ENCODE data around the gene LTB.
"Not testable (repeated sequence)": the region's sequence is repeated elsewhere in the genome, so short reads cannot be mapped to it uniquely, and the experiment has no call there.

Gene LTB

GRCh38 chr6:31607317-31607716, 25.1 kb upstream of the LTB start:
- DNase-seq: no peak

GRCh38 chr6:31597006-31597405, 14.8 kb upstream of the LTB start:
- no peak for DNase-seq

DNA sequence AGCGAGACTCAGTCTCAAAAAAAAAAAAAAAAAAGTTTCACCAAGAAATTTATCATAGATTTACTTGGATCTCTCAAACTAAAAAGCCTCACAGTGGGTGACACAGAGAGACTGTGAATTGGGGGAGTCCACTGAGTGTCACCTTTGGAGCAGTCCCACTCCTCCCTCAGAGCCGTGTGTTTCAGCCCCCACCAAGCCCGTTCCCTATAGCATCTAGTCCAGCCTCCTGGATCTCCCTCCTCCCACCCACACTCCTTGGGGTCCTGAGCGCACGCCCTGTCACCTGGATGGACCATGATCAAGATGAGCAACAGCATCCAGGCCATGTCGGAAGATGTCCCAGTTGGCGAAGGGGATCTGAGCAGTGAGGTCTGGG, 10.2 kb upstream of the LTB start:
- no peak for DNase-seq

DNA sequence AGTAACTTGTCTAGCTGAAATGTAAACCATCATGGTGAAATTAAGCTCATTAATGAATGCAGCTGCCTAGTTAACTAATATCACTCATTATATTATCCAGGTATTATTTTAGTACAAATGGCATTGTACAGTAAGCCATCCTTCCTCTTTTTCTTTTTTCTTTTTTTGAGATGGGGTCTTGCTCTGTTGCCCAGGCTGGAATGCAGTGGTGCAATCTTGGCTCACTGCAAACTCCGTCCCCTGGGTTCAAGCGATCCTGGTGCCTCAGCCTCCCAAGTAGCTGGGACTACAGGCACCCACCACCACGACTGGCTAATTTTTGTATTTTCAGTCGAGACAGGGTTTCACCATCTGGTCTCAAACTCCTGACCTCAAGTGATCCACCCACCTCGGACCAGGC, 8.5 kb upstream of the LTB start:
- DNase-seq: not testable (repeated sequence)

- DNase-seq: no peak
These were observed 6.8 kb upstream of the LTB start for GRCh38 chr6:31588871-31589650.

DNA sequence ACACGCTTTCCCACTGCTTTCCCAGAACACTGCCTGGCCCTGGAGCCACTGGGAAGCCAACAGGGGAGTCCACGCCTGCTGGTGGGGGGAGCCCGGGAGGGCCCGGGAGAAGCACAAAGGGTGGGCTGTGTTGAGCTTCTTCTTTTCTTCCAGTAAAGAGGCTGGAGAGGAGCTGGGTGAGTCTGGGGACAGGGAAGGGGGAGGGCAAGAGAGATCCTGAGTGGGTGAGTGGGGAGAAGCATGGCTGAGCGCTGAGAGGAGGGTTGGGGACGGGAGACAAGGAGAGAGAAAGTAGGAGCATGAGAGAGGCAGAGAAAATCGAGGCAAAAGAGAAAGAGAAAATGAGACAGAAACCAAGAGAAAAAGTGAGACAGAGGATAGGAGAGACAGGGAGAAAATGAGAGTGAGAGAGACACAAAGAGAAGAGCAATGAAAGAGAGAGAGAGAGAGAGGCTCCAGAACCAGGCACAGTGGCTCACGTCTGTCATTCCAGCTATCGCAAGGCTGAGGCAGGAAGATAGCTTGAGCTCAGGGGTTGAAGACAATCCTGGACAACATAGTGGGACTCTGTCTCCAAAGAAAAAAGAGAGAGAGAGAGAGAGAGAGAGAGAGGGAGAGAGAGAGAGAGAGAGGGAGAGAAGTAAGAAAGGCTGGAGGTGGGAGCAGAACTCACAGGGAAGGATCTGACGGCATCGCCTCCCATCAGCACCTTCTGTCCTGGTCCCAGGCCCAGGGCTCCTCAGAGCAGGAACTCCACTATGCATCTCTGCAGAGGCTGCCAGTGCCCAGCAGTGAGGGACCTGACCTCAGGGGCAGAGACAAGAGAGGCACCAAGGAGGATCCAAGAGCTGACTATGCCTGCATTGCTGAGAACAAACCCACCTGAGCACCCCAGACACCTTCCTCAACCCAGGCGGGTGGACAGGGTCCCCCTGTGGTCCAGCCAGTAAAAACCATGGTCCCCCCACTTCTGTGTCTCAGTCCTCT, 5.9 kb upstream of the LTB start:
- no peak for DNase-seq

DNA sequence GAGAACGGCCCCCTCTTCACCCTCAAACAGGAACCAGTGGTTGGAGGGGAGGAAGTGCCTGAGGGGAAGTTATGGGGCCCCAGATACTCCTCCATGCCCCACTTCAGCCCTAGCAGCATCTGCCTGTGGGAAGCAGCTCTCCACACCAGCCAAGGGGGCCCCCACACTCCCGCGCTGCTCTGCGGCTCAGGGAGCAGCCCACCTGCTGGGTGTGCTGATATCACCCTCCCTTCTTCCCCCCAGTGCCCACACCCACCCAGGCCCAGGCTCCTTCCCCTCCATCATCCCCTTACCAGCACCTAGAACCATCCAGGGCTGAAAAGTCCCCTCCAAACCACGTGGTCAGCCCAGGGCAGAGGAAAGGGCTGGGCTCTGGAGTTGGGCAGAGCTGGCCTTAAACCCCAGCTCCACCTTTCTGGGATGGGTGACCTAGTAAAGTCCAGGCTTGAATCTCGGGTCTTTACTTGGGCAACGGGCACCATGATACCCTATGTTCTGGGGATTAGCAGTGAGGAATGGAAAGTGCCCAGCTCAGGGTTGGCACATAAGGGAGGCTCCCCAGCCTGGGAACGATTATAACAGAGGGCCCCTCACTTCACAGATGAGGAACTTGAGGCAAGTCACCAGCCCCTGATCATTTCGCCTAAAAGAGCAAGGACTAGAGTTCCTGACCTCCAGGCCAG, 4.5 kb upstream of the LTB start:
- no peak for DNase-seq

GRCh38 chr6:31586008-31586407, 3.8 kb upstream of the LTB start, which contains the start of gene LST1:
Gene LST1, plus strand, starts transcription at chr6:31586277. Its CDS starts 1,023 bp downstream, at chr6:31587300.
- DNase-seq: no peak

DNA sequence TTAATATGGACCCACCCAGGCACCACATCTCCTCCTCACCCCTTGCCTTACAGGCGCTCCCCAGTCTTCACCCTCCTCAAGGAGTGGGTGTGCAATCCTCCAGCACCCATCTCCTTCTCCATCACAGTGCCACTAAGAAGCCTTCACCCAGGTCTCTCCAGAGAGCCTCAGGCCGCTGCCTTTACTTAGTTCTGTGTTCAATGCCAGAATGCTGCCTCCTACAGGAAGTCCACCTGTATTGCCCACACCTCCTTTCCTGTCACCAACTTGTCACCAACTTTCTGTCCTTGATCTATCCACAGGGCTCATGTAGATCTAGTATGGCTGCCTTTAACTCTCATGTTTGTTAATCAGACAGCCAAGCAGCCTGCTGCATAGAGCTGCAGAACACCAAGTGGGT, 3.3 kb upstream of the LTB start:
- no peak for DNase-seq

GRCh38 chr6:31581434-31582229, 592 bp downstream of the LTB start:
- no peak for DNase-seq

- peak; percentile 93 for DNase-seq
These were observed 1.3 kb downstream of the LTB start for GRCh38 chr6:31580807-31581433.

GRCh38 chr6:31580438-31580740, 1.8 kb downstream of the LTB start:
- DNase-seq: no peak

DNA sequence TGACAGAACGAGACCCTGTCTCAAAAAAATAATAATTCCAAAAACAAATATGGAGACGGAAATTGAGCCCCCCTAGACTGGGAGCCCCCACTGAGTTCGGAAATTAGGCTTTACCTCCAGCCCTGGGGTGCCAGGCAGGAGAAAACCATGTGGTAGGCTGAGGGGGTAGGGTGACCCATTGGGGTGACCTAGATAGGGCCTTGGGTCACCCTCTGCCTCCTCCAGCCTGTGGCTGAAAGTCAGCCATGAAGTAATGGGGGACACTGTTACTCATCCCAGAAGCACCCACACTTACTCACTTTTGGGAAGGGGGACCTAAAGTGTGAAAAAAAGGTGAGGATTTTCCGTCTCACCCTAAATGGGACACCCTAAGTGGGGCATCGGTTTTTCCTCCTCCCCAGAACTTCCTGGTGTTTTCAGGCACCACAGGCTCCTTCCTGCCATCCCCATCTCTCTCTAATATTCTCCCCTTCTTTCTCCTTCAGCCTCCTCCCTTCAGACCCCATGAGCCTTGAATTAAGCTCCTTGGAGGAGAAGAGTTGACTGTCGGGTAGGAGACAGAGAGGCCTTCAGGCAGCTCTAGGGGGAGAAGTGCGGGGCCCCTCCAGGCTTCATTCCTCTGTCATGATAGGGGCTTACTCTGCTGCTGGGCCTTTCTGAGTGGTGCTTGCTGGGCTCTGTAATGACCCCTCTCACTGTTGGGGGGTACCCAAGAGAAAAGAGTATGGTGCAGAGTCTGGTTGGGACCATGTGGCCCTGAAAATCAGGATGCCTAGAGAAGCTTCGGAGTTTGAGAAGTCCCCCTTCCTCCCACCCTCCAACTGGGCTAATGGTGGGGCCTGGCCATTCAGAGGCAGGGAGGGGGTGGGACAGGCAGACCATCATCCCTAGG, 2.4 kb downstream of the LTB start:
- no peak for DNase-seq

DNA sequence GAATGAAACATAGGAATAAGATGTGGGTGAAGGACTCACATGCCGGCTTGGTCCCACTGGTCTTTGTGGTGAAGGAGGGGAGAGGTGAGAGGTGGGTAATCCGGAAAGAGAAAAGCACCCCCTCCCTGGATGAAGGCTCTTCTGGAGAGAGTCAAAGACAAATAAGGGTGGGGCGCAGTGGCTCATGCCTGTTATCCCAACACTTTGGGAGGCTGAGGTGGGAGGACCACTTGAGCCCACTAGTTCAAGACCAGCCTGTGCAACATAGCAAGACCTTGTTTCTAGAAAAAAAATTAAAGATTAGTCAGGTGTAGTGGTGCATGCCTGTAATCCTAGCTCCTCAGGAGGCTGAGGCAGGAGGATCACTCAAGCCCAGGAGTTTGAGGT, 3.1 kb downstream of the LTB start:
- DNase-seq: no peak

DNA sequence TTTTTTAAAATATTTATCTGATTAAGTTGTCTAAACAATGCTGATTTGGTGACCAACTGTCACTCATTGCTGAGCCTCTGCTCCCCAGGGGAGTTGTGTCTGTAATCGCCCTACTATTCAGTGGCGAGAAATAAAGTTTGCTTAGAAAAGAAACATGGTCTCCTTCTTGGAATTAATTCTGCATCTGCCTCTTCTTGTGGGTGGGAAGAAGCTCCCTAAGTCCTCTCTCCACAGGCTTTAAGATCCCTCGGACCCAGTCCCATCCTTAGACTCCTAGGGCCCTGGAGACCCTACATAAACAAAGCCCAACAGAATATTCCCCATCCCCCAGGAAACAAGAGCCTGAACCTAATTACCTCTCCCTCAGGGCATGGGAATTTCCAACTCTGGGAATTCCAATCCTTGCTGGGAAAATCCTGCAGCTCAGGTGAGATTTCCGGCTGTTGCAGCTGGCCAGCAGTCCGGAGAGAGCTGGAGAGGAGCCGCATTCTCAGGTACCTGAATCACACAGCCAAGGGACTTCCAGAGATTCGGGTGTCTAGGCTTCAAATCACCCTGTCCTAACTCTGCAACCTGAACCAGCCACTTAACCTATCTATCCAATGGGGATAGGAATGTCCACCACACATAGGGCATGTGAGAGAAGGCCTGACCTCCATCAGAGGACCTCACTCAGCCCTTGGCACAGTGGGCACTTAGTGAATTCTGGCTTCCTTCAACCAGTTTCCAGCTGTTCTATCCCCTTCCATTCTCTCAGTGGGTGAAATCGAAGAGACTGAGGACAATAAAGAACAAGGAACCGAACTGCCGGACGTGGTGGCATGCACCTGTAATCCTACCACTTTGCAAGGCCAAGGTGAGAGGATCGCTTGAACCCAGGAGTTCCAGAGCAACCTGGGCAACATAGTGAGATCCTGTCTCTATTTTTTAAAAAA, 3.8 kb downstream of the LTB start:
- no peak for DNase-seq

GRCh38 chr6:31577579-31577966, 4.7 kb downstream of the LTB start:
- no peak for DNase-seq

GRCh38 chr6:31576897-31577578, 5.2 kb downstream of the LTB start:
- peak; percentile 57 for DNase-seq

GRCh38 chr6:31575952-31576685, 6.1 kb downstream of the LTB start:
- no peak for DNase-seq
